ENCODE measurements around the gene IFNG.

The IFNG gene

GRCh38 chr12:68203460-68203875 lies 43.9 kb upstream of the IFNG start:
- H3K27ac ChIP-seq (ENCODE audit: low read depth, low read length, poor library complexity, severe bottlenecking): no peak overlapping the region
- H2AFZ ChIP-seq (ENCODE audit: low read length): no peak overlapping the region
- no peak overlapping the region for H3K4me2 ChIP-seq (ENCODE audit: low read length)
- no peak overlapping the region for H3K9ac ChIP-seq (ENCODE audit: low read length)
- no peaks in the 10 kb centered on the region for H3K9me2 ChIP-seq (ENCODE audit: low read depth, low read length)
- no peaks in the 10 kb centered on the region for H3F3A ChIP-seq (ENCODE audit: insufficient read depth, low read length)
- no peak for TF ChIP-seq EZH2 (IDR thresholded peaks at IDR 0.05; ENCODE audit: borderline replicate concordance, low read length)
- no peak for TF ChIP-seq CTCF (IDR thresholded peaks at IDR 0.05; ENCODE audit: low read length)
- no peaks in the 10 kb centered on the region for H3K4me1 ChIP-seq (ENCODE audit: insufficient read depth, low read length, severe bottlenecking)
- no peaks in the 10 kb centered on the region; the same call in 1 of the 2 replicates for H3K27me3 ChIP-seq (ENCODE audit: insufficient read depth, low read length)
- no peaks in the 10 kb centered on the region for H3K79me2 ChIP-seq (ENCODE audit: insufficient read depth, low read length)
- no peaks in the 10 kb centered on the region for H3K9me3 ChIP-seq (ENCODE audit: low read length)
- no peaks in the 10 kb centered on the region for H3K36me3 ChIP-seq (ENCODE audit: insufficient read depth, low read length)
- H3K4me3 ChIP-seq (ENCODE audit: low read depth, low read length, poor library complexity, severe bottlenecking): no peak overlapping the region
- no peaks in the 10 kb centered on the region for H4K20me1 ChIP-seq (ENCODE audit: insufficient read depth, low read length)

DNA sequence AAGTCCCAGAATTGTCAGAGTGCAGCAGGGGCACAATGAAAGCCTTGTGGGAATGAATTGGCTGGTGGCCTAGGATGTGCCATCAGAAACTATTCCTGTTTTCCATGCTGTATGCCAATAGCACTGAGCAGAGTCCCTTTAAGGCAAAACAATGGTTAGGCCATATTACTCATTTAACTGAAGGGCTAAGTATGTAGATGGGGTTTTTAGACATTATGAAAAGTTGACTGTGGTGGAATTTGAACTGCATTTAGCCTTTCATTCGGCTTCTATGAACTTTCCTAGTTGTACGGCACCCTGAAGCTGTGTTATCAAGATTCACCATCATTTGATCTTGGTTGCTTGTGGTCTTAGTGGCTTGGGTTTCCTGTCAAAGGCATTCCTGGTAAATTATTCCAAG lies 41.3 kb upstream of the IFNG start:
- Histone ChIP-seq H2AFZ (ENCODE audit: low read length) (no peak overlapping the region), H3K27ac (ENCODE audit: low read depth, low read length, poor library complexity, severe bottlenecking) (no peak overlapping the region), H3K4me2 (ENCODE audit: low read length) (no peak overlapping the region), H3K36me3 (ENCODE audit: insufficient read depth, low read length) (no peaks in the 10 kb centered on the region), H3K9me2 (ENCODE audit: low read depth, low read length) (no peaks in the 10 kb centered on the region), H3K4me1 (ENCODE audit: insufficient read depth, low read length, severe bottlenecking) (no peaks in the 10 kb centered on the region), H3K4me3 (ENCODE audit: low read depth, low read length, poor library complexity, severe bottlenecking) (no peak overlapping the region), H3K9me3 (ENCODE audit: low read length) (no peaks in the 10 kb centered on the region), H3K79me2 (ENCODE audit: insufficient read depth, low read length) (no peaks in the 10 kb centered on the region), H3F3A (ENCODE audit: insufficient read depth, low read length) (no peaks in the 10 kb centered on the region), H3K27me3 (ENCODE audit: insufficient read depth, low read length) (no peaks in the 10 kb centered on the region), H3K9ac (ENCODE audit: low read length) (no peak overlapping the region), H4K20me1 (ENCODE audit: insufficient read depth, low read length) (no peaks in the 10 kb centered on the region)
- no peak for TF ChIP-seq EZH2 (IDR thresholded peaks at IDR 0.05; ENCODE audit: borderline replicate concordance, low read length)
- TF ChIP-seq CTCF (IDR thresholded peaks at IDR 0.05; ENCODE audit: low read length): no peak

- Histone ChIP-seq H3K4me1 (ENCODE audit: insufficient read depth, low read length, severe bottlenecking) (no peaks in the 10 kb centered on the region), H3K4me3 (ENCODE audit: low read depth, low read length, poor library complexity, severe bottlenecking) (no peak overlapping the region), H3K9ac (ENCODE audit: low read length) (no peak overlapping the region), H3F3A (ENCODE audit: insufficient read depth, low read length) (no peaks in the 10 kb centered on the region), H4K20me1 (ENCODE audit: insufficient read depth, low read length) (no peaks in the 10 kb centered on the region), H3K79me2 (ENCODE audit: insufficient read depth, low read length) (no peaks in the 10 kb centered on the region), H3K9me2 (ENCODE audit: low read depth, low read length) (no peaks in the 10 kb centered on the region), H3K36me3 (ENCODE audit: insufficient read depth, low read length) (no peaks in the 10 kb centered on the region), H3K4me2 (ENCODE audit: low read length) (no peak overlapping the region), H3K9me3 (ENCODE audit: low read length) (no peaks in the 10 kb centered on the region), H3K27ac (ENCODE audit: low read depth, low read length, poor library complexity, severe bottlenecking) (no peak overlapping the region), H2AFZ (ENCODE audit: low read length) (no peak overlapping the region), H3K27me3 (ENCODE audit: insufficient read depth, low read length) (no peaks in the 10 kb centered on the region)
- no peak for TF ChIP-seq CTCF (IDR thresholded peaks at IDR 0.05; ENCODE audit: low read length)
- TF ChIP-seq EZH2 (IDR thresholded peaks at IDR 0.05; ENCODE audit: borderline replicate concordance, low read length): no peak
Measured at GRCh38 chr12:68199127-68199526, 39.6 kb upstream of the IFNG start.
